ENCODE results near the gene MBP. TPM values are rescaled to one million over a fixed set of nuclear protein-coding genes. Genes with fewer than 3 reads are reported as not detected.
"Not testable (repeated sequence)": the region's sequence is repeated elsewhere in the genome, so short reads cannot be mapped to it uniquely, and the experiment has no call there.

Gene MBP
- total RNA-seq, 1 donor from 2014 or later: 22.4 TPM

DNA sequence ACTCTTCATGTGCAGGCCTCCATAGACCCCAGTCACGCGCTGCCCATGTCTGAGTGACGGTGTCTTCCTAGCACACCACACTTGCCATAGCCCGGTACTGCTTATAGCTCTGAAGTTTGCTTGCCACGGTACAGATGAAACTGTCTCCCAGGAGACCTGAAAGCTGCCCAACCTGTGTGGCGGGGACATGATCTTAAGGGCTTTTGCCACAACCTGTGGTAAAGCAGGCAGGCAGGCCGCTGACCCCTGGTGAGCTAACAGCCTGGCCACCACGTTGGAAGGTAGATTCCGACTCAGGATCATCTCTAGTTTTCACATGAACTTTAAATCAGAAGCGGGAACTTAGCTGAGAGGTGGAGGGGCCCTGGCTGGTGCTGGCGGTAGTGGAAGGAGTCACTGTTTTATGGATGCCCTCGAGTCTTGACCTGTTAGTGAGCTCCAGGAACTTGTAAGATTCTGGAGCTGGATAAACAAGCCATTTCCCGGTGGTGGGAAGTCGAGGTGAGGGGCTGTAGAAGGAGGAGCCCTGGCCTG, 156.9 kb downstream of the MBP start:
- no peak overlapping the region for H3K9ac ChIP-seq (ENCODE audit: low read depth in 1 of 3, low read length in 3 of 3)
- H3K27ac ChIP-seq (ENCODE audit: low read depth, low read length): no peak overlapping the region
- no peaks in the 10 kb centered on the region for H3K9me3 ChIP-seq (ENCODE audit: control insufficient read depth in 3 of 3, low read length in 3 of 3)
- H3K27me3 ChIP-seq (ENCODE audit: control insufficient read depth in 3 of 3, insufficient read depth in 3 of 3, low read length in 3 of 3): no peaks in the 10 kb centered on the region
- H3K36me3 ChIP-seq (ENCODE audit: control insufficient read depth in 3 of 3, insufficient read depth in 3 of 3, low read length in 3 of 3): peaks cover 4 to 16% (median 8%) of the 10 kb centered on the region in 3 donors
- H3K4me1 ChIP-seq (ENCODE audit: control insufficient read depth in 3 of 3, insufficient read depth in 3 of 3, low read length in 3 of 3): peaks cover 10 to 13% (median 11%) of the 10 kb centered on the region in 3 donors
- no peak overlapping the region for H3K4me3 ChIP-seq (ENCODE audit: low read length in 3 of 3)

DNA sequence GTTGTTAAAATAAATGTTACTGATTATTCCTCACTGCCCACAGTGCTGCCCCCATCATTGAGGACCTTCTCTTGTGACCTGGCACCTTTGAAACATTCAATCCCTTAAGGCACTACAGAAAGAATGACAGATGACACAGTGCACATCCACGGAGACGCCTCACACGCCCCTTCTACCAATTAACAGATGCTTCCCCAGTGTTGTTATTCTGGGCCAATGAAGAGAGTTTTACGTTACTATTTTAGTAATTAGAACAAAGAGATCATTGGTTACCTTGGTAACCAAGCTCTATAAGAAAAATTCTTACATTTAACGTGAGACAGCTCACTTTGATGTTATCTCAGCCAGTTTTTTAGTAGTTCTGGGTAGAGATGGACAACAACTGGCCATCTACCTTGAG, 158.2 kb downstream of the MBP start:
- no peak overlapping the region for H3K9ac ChIP-seq (ENCODE audit: low read depth in 1 of 3, low read length in 3 of 3)
- H3K9me3 ChIP-seq (ENCODE audit: control insufficient read depth in 3 of 3, low read length in 3 of 3): no peaks in the 10 kb centered on the region
- H3K27ac ChIP-seq (ENCODE audit: low read depth, low read length): no peak overlapping the region
- peaks cover 10 to 13% (median 11%) of the 10 kb centered on the region in 3 donors for H3K4me1 ChIP-seq (ENCODE audit: control insufficient read depth in 3 of 3, insufficient read depth in 3 of 3, low read length in 3 of 3)
- H3K36me3 ChIP-seq (ENCODE audit: control insufficient read depth in 3 of 3, insufficient read depth in 3 of 3, low read length in 3 of 3): peaks cover under 1 to 8% (median 4%) of the 10 kb centered on the region in 3 donors
- no peaks in the 10 kb centered on the region for H3K27me3 ChIP-seq (ENCODE audit: control insufficient read depth in 3 of 3, insufficient read depth in 3 of 3, low read length in 3 of 3)
- no peak overlapping the region for H3K4me3 ChIP-seq (ENCODE audit: low read length in 3 of 3)

DNA sequence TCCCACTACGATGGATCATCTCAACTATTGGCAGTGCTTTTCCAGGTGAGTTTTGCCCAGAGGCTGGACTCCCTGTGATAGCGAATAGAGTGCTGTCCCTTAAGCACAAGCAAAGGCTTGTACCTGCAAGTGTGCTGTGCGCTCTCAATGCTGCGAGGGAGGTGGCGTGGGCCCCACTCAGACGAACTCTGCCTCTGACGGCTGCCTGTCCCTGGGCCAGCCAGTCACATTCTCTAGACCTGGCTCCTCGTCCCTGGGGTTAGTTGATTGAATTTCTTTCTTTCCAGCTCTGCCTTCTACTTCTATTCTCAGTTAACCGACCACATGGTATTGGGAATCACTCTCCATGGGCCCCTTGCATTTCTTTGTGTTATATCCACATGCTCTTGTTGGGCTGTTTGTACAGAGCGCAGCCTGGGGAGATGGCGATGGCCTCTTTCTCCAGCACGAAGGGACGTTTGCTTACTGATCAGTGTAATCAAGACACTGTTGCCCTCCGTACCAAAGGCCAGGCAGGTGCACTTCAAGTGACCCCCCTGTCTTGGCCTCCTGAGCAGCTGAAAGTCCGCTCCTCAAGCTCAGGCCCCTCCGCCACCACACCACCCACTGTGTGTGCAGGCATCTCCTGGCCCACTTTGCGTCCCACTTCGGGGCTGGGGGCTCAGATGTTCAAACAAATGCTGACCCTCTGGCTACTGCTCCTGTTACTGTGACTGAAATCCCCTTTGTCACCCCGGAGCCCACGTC, 158.9 kb downstream of the MBP start:
- Histone ChIP-seq H3K9me3 (ENCODE audit: control insufficient read depth in 3 of 3, low read length in 3 of 3) (no peaks in the 10 kb centered on the region), H3K36me3 (ENCODE audit: control insufficient read depth in 3 of 3, insufficient read depth in 3 of 3, low read length in 3 of 3) (peaks cover 0 to 7% (median 4%) of the 10 kb centered on the region in 3 donors), H3K4me1 (ENCODE audit: control insufficient read depth in 3 of 3, insufficient read depth in 3 of 3, low read length in 3 of 3) (peaks cover 10 to 13% (median 11%) of the 10 kb centered on the region in 3 donors), H3K27ac (ENCODE audit: low read depth, low read length) (no peak overlapping the region), H3K9ac (ENCODE audit: low read depth in 1 of 3, low read length in 3 of 3) (no peak overlapping the region), H3K27me3 (ENCODE audit: control insufficient read depth in 3 of 3, insufficient read depth in 3 of 3, low read length in 3 of 3) (no peaks in the 10 kb centered on the region), H3K4me3 (ENCODE audit: low read length in 3 of 3) (no peak overlapping the region)

DNA sequence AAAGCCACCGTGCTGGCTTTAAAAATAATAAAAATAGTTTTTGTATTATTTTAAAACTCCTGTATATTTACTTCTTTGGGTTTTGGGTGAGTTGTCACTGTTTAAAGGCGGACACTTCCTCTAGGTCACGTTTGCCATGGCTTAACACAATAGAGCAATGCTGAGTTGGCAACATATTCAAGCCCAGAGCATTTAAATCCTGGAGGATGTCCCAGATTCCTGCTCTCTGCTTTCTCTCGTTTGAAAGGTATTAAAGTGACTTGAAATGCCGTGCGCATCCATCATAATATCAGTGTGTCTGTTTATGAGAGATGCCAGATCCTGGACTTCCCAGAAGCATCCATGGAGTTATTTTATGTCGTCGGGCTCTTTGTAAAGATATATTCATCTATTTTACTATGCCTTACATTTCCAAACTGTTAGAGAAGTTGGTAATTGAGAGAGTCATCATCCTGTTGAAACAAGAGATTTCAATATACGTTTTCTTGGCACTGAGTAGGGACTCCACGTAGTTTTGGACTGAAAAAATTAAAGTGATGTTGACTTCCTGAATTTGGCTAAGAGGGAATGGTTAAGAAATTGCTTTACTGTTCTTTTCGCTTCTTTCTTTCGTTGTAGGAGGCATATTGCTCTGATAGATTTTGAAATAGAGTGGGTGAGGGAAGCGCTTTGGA, 159.6 kb downstream of the MBP start:
- Histone ChIP-seq H3K27me3 (ENCODE audit: control insufficient read depth in 3 of 3, insufficient read depth in 3 of 3, low read length in 3 of 3) (no peaks in the 10 kb centered on the region), H3K9ac (ENCODE audit: low read depth in 1 of 3, low read length in 3 of 3) (no peak overlapping the region), H3K36me3 (ENCODE audit: control insufficient read depth in 3 of 3, insufficient read depth in 3 of 3, low read length in 3 of 3) (peaks cover 0 to 6% (median 5%) of the 10 kb centered on the region in 3 donors), H3K4me3 (ENCODE audit: low read length in 3 of 3) (no peak overlapping the region), H3K9me3 (ENCODE audit: control insufficient read depth in 3 of 3, low read length in 3 of 3) (no peaks in the 10 kb centered on the region), H3K27ac (ENCODE audit: low read depth, low read length) (no peak overlapping the region), H3K4me1 (ENCODE audit: control insufficient read depth in 3 of 3, insufficient read depth in 3 of 3, low read length in 3 of 3) (peaks cover 10% of the 10 kb centered on the region in 3 donors)

DNA sequence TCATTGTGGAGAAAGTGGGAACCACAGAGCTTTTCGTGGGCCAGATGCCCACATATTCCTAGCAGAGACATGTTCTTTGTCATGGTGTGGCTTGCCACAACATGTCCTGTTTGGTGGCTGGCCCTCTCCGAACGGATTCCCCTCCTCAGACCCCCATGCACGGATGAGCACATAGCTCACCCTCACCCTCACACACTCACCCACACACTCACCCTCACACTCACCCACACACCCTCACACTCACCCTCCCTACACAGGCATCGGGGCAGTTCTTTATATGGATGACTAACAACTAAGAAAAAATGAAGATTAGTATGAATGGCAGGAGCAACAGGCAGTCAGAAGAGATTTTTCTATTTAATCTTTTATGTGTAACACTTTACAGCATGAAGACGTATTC, 160.3 kb downstream of the MBP start:
- Histone ChIP-seq H3K36me3 (ENCODE audit: control insufficient read depth in 3 of 3, insufficient read depth in 3 of 3, low read length in 3 of 3) (peaks cover 0 to 6% (median 5%) of the 10 kb centered on the region in 3 donors), H3K9ac (ENCODE audit: low read depth in 1 of 3, low read length in 3 of 3) (no peak overlapping the region), H3K27me3 (ENCODE audit: control insufficient read depth in 3 of 3, insufficient read depth in 3 of 3, low read length in 3 of 3) (no peaks in the 10 kb centered on the region), H3K4me3 (ENCODE audit: low read length in 3 of 3) (no peak overlapping the region), H3K9me3 (ENCODE audit: control insufficient read depth in 3 of 3, low read length in 3 of 3) (no peaks in the 10 kb centered on the region), H3K27ac (ENCODE audit: low read depth, low read length) (no peak overlapping the region), H3K4me1 (ENCODE audit: control insufficient read depth in 3 of 3, insufficient read depth in 3 of 3, low read length in 3 of 3) (peaks cover 2 to 3% (median 2%) of the 10 kb centered on the region in 3 donors)

DNA sequence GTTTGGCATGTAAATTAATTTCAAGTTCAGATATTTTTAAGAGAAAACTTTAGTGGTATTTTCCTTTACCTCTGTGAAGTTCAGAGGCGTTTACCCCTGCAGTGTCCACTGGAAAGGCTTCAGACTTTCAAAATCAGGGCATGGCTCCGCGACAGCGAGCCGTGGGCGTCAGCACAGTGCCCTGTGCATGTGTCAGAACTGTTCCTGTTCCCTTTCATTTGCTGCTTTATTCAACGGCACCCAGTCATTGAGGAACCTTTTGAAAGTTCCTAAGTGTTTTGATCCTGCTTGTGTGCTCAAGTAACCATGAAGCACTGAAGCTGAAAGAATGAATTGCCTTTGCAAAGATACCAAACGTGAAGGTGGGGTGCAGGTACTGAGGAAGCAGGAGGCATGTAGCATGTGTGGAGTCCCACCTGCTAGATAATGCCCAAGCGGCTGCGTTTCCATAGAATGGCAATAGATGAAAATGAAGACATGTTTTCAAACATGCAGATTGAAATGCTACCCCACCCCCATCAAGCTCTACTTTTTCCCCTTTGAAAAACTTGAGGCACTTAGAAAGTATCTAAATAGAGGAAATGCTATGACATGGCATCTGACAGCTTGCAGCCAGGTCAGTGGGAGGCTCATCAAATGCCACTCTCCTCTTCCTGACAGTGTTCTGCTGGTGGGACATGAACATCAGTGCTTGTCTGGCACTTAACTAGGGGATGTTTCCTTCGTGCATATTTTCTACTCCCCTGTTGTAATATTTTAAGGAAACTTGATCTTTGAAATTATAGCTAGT, 161.6 kb downstream of the MBP start:
- H3K27me3 ChIP-seq (ENCODE audit: control insufficient read depth in 3 of 3, insufficient read depth in 3 of 3, low read length in 3 of 3): no peaks in the 10 kb centered on the region
- no peak overlapping the region for H3K27ac ChIP-seq (ENCODE audit: low read depth, low read length)
- no peaks in the 10 kb centered on the region for H3K9me3 ChIP-seq (ENCODE audit: control insufficient read depth in 3 of 3, low read length in 3 of 3)
- H3K36me3 ChIP-seq (ENCODE audit: control insufficient read depth in 3 of 3, insufficient read depth in 3 of 3, low read length in 3 of 3): peaks cover 0 to 8% (median 6%) of the 10 kb centered on the region in 3 donors
- no peaks in the 10 kb centered on the region for H3K4me1 ChIP-seq (ENCODE audit: control insufficient read depth in 3 of 3, insufficient read depth in 3 of 3, low read length in 3 of 3)
- H3K4me3 ChIP-seq (ENCODE audit: low read length in 3 of 3): no peak overlapping the region
- H3K9ac ChIP-seq (ENCODE audit: low read depth in 1 of 3, low read length in 3 of 3): no peak overlapping the region

DNA sequence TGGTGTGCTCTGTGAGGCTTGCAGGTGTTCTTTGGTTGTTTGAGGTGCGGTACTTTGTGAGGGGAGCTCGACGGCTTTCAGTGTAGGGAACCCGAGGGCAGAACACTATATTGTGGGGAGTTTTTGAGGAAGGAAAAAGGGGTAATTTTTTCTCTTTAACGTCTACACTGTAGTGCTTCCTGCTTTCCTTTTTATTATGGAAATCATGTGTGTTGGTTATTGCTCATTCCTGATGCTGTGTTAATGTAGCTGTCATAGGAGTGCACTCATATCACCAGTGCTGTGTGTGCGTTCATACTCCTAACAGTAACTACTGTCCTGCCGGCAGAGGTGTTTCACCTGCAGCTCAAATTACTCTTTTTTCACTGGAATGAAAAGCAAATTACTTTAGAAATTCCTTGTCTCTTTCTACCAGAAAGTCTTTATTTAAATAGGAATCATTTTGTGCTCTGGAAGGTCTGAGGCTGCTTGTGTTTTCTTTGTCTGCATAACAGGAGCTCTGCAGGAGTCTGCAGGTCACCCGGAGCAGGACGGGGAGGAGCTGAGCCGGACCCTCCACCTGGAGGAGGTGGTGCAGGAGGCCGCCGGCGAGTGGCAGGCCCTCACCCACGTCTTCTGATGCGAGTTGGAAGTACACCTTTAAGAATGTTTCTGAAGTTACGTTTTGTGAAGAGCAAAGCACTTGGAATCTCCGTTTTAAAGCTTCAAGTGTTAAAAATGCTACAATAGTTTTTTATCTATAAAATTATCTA, 164.7 kb downstream of the MBP start:
- Histone ChIP-seq H3K4me1 (ENCODE audit: control insufficient read depth in 3 of 3, insufficient read depth in 3 of 3, low read length in 3 of 3) (no peaks in the 10 kb centered on the region), H3K9ac (ENCODE audit: low read depth in 1 of 3, low read length in 3 of 3) (no peak overlapping the region), H3K9me3 (ENCODE audit: control insufficient read depth in 3 of 3, low read length in 3 of 3) (no peaks in the 10 kb centered on the region), H3K27me3 (ENCODE audit: control insufficient read depth in 3 of 3, insufficient read depth in 3 of 3, low read length in 3 of 3) (no peaks in the 10 kb centered on the region), H3K27ac (ENCODE audit: low read depth, low read length) (no peak overlapping the region), H3K36me3 (ENCODE audit: control insufficient read depth in 3 of 3, insufficient read depth in 3 of 3, low read length in 3 of 3) (peaks cover 0 to 8% (median 6%) of the 10 kb centered on the region in 3 donors), H3K4me3 (ENCODE audit: low read length in 3 of 3) (no peak overlapping the region)

DNA sequence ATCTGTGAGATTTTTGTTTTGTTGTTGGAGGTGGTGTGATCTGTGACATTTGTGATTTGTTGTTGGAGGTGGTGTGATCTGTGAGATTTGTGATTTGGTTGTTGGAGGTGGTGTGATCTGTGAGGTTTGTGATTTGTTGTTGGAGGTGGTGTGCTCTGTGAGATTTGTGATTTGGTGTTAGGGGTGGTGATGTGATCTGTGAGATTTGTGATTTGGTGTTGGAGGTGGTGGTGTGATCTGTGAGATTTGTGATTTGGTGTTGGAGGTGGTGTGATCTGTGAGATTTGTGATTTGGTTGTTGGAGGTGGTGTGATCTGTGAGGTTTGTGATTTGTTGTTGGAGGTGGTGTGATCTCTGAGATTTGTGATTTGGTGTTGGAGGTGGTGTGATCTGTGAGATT, 165.3 kb downstream of the MBP start:
- not testable (repeated sequence) for H3K9ac ChIP-seq (ENCODE audit: low read depth in 1 of 3, low read length in 3 of 3); H3K9me3 ChIP-seq (ENCODE audit: control insufficient read depth in 3 of 3, low read length in 3 of 3); H3K27me3 ChIP-seq (ENCODE audit: control insufficient read depth in 3 of 3, insufficient read depth in 3 of 3, low read length in 3 of 3); H3K4me1 ChIP-seq (ENCODE audit: control insufficient read depth in 3 of 3, insufficient read depth in 3 of 3, low read length in 3 of 3); H3K4me3 ChIP-seq (ENCODE audit: low read length in 3 of 3); H3K36me3 ChIP-seq (ENCODE audit: control insufficient read depth in 3 of 3, insufficient read depth in 3 of 3, low read length in 3 of 3); H3K27ac ChIP-seq (ENCODE audit: low read depth, low read length)

DNA sequence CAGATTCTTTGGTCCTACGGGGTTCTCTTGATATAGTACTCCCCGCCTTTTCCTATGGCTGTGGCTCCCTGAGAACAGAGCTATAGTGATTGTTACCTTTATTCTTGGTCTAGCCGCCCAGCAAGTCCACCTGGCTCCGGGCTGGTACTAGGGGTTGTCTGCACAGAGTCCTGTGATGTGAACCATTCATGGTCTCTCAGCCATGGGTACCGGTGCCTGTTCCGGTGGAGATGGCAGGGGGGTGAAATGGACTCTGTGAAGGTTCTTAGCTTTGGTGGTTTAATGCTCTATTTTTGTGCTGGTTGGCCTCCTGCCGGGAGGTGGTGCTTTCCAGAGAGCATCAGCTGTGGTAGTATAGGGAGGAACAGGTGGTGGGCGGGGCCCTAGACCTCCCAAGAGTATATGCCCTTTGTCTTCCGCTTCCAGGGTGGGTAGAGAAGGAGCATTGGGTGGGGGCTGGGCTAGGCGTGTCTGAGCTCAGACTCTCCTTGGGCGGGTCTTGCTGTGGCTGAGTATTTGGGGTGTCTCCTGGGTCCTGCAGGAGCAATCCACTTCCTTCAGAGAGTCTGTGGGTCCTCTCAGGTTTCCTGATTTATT, 166.9 kb downstream of the MBP start:
- not testable (repeated sequence) for H3K9ac ChIP-seq (ENCODE audit: low read depth in 1 of 3, low read length in 3 of 3); H3K27ac ChIP-seq (ENCODE audit: low read depth, low read length); H3K9me3 ChIP-seq (ENCODE audit: control insufficient read depth in 3 of 3, low read length in 3 of 3); H3K27me3 ChIP-seq (ENCODE audit: control insufficient read depth in 3 of 3, insufficient read depth in 3 of 3, low read length in 3 of 3); H3K4me1 ChIP-seq (ENCODE audit: control insufficient read depth in 3 of 3, insufficient read depth in 3 of 3, low read length in 3 of 3); H3K4me3 ChIP-seq (ENCODE audit: low read length in 3 of 3)
- H3K36me3 ChIP-seq (ENCODE audit: control insufficient read depth in 3 of 3, insufficient read depth in 3 of 3, low read length in 3 of 3): peaks cover 3 to 11% (median 11%) of the 10 kb centered on the region in 3 donors

Measured in skeletal muscle tissue (tissue), 4 donors.